SK-N-SH (cell line): ENCODE results near the gene POLR3B.

Experiments used
- CHD2 ChIP-seq: fragments of 150-350 bp; IDR thresholded peaks from 2 replicates; pipeline ENCODE4 v1.6.1; 2018; ENCODE audit warnings: low read length; ENCODE audit not compliant: partially characterized antibody
- CTCF ChIP-seq: fragments of 200-600 bp; sonication (generic); IDR thresholded peaks from 2 replicates; pipeline ENCODE4 v1.6.1; 2017; ENCODE audit warnings: antibody characterized with exemption, mild to moderate bottlenecking, moderate library complexity
- FOSL2 ChIP-seq: IDR thresholded peaks from 2 replicates; pipeline ENCODE4 v1.4.0; 2012; ENCODE audit warnings: low read depth, mild to moderate bottlenecking, moderate library complexity, borderline replicate concordance
- FOXM1 ChIP-seq: IDR thresholded peaks from 2 replicates; pipeline ENCODE4 v1.4.0; 2012; ENCODE audit warnings: low read depth, mild to moderate bottlenecking
- GABPA ChIP-seq: IDR thresholded peaks from 2 replicates; pipeline ENCODE4 v1.4.0; 2012; ENCODE audit warnings: low read depth, mild to moderate bottlenecking
- JUND ChIP-seq: IDR thresholded peaks from 2 replicates; pipeline ENCODE4 v1.4.0; 2012
- MXI1 ChIP-seq: IDR thresholded peaks from 2 replicates; pipeline ENCODE4 v1.6.1; 2012; ENCODE audit warnings: mild to moderate bottlenecking, low read depth, low read length, improper control_type of control experiment
- POLR2AphosphoS5 ChIP-seq: IDR thresholded peaks from 2 replicates; pipeline ENCODE4 v1.6.1; 2012; ENCODE audit warnings: low read depth, low read length
- REST ChIP-seq: IDR thresholded peaks from 2 replicates; pipeline ENCODE4 v1.6.1; 2012; ENCODE audit warnings: mild to moderate bottlenecking, low read depth, low read length, moderate library complexity
- TAF1 ChIP-seq: IDR thresholded peaks from 2 replicates; pipeline ENCODE4 v1.6.1; 2012; ENCODE audit warnings: low read depth, mild to moderate bottlenecking, low read length, moderate library complexity, borderline replicate concordance
- TEAD4 ChIP-seq: IDR thresholded peaks from 2 replicates; pipeline ENCODE4 v1.4.0; 2012; ENCODE audit warnings: mild to moderate bottlenecking, borderline replicate concordance; ENCODE audit not compliant: insufficient read depth
- USF1 ChIP-seq: IDR thresholded peaks from 2 replicates; pipeline ENCODE4 v1.4.0; 2012; ENCODE audit warnings: low read depth, borderline replicate concordance

- TF ChIP-seq CTCF (no peak), JUND (no peak), REST (no peak), USF1 (no peak), FOXM1 (no peak), TEAD4 (no peak), CHD2 (no peak), POLR2AphosphoS5 (no peak), MXI1 (no peak), GABPA (no peak), FOSL2 (no peak), TAF1 (no peak)
Measured at GRCh38 chr12:106362971-106363370, 5.4 kb downstream of the POLR3B start.
